GM13977 (cell line): Measurements from ENCODE around the gene C1QTNF1.

ENCODE experiments used
- DNase-seq: peaks from one replicate; pipeline ENCODE4 v3.0.0; 2012; ENCODE audit warnings: low spot score
- in situ Hi-C: fragments of 300-500 bp; cut with MboI; formaldehyde crosslinking; loops from one replicate; pipeline ENCODE4 v1.12.0; 2022; ENCODE audit warnings: low sequenced_read_pairs, low pct_unique_long_range_greater_than_20kb, mixed read lengths, inconsistent platforms; ENCODE audit not compliant: unreplicated experiment
- TF ChIP-seq, protein P1 (sequence below): IDR thresholded peaks from 2 replicates; pipeline ENCODE4 v1.5.1; 2012; ENCODE audit warnings: mild to moderate bottlenecking, control low read depth; ENCODE audit not compliant: insufficient read depth; ENCODE audit errors: extremely low read depth, missing control alignments

Gene C1QTNF1

GRCh38 chr17:79033046-79033616 lies 9.2 kb downstream of the C1QTNF1 start:
- no peak for DNase-seq
- in situ Hi-C loops, result no loop called here

DNA sequence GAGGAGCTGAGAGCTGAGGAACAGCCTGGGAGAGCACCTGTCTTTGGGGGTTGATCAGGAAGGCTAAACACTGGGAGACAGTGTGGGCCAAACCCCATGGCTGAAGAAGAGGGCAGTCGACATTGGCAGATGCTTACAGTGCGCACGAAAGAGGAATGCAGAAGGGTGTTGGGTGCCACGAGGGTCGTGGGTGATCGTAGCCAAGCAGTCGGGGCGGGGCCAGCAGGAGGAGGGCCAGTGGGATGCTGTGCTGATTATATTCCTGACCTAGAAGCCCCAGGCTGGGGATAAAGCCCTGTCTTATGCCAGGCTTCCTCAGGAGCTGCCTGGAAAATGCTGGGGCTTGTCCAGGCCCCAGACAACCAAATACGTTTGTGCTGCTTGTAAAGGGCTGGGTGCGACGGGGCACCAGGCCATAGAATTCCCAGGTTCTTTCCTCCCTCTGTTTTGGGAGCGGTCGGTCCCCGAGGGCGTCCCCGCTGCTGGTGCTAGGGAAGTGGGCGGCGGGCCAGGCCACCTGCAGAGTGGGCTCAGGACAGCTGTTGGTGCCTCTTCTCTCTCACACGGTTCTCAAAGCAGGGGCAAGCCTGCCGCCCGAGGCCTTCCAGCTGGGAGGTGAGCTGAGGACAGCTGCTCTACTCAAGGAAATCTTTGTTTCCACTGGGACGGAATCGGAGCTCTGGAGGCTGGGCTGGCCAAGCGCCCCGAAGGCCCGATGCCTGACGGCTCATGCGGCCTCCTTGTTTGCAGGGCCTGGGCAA lies 10.0 kb downstream of the C1QTNF1 start:
- TF ChIP-seq, protein P1, sequence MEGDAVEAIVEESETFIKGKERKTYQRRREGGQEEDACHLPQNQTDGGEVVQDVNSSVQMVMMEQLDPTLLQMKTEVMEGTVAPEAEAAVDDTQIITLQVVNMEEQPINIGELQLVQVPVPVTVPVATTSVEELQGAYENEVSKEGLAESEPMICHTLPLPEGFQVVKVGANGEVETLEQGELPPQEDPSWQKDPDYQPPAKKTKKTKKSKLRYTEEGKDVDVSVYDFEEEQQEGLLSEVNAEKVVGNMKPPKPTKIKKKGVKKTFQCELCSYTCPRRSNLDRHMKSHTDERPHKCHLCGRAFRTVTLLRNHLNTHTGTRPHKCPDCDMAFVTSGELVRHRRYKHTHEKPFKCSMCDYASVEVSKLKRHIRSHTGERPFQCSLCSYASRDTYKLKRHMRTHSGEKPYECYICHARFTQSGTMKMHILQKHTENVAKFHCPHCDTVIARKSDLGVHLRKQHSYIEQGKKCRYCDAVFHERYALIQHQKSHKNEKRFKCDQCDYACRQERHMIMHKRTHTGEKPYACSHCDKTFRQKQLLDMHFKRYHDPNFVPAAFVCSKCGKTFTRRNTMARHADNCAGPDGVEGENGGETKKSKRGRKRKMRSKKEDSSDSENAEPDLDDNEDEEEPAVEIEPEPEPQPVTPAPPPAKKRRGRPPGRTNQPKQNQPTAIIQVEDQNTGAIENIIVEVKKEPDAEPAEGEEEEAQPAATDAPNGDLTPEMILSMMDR, result no peak
- in situ Hi-C loops, result no loop called here
- no peak for DNase-seq

More at GRCh38 chr17:79033046-79033616, 9.2 kb downstream of the C1QTNF1 start:
- TF ChIP-seq, protein P1, result no peak

- TF ChIP-seq, protein P1, result no peak
- DNase-seq, result no peak
- in situ Hi-C loops, result no loop called here
Measured at GRCh38 chr17:79034931-79035485, 11.0 kb downstream of the C1QTNF1 start.

- TF ChIP-seq, protein P1, result no peak
- in situ Hi-C loops, result no loop called here
- DNase-seq, result no peak
Measured at GRCh38 chr17:79035686-79036085, 11.7 kb downstream of the C1QTNF1 start.

DNA sequence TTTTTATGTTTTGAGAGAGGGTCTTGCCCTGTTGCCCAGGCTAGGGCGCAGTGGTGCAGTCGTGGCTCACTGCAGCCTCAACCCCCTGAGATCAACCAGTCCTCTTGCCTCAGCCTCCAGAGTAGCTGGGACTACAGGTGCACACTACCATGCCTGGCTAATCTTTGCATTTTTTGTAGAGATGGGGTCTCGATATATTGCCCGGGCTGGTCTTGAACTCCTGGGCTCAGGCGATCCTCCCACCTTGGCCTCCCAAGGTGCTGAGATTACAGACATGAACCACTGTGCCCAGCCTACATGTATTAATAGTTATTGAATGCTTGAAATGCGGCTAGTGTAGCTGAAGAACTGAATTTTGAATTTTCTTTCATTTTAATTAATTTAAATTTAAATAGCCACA lies 12.2 kb downstream of the C1QTNF1 start:
- in situ Hi-C loops, result no loop called here
- DNase-seq, result no peak
- TF ChIP-seq, protein P1, result no peak

DNA sequence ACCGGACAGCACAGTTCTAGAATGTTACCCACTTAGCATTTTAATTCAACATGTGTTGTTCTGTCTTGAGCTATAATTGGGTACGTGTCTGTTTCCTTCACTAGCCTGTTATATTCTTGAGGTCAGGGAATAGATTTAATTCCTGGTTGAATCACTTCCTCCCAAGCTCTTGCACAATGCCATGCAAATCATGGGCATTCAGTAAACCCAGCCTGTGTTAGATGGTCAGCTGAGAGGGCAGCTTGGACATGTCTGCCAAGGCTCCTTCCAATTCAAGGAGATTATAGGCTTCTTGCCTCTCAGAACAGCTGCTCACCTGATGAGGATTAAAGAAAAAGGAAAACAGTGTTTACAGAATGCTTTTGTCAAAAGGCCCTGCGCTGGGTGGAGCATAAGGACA lies 12.6 kb downstream of the C1QTNF1 start:
- TF ChIP-seq, protein P1, result no peak
- in situ Hi-C loops, result no loop called here
- no peak for DNase-seq
